Thoracic aorta (tissue), 2 donors: ENCODE results near the gene HIVEP2. TPM values are rescaled to one million over a fixed set of nuclear protein-coding genes. Genes with fewer than 3 reads are reported as not detected.

Source experiments
- ATAC-seq: fragments of 150-250 bp; one replicate; pipeline ENCODE4 v1.8.0; 2017; ENCODE audit warnings: low read depth; ENCODE audit not compliant: insufficient number of reproducible peaks, low FRiP score
- DNase-seq: peaks from one replicate; pipeline ENCODE4 v3.0.0-alpha.2; 2020; ENCODE audit warnings: low spot score
- H3K27ac ChIP-seq, 2 donors: fragments of 200-600 bp; sonication (generic); 1 replicate in 1 of 2; 2 replicates in 1 of 2; pipeline ENCODE4 v1.5.1; 2016; ENCODE audit warnings: mild to moderate bottlenecking in 2 of 2, moderate library complexity in 2 of 2
- H3K27me3 ChIP-seq: fragments of 200-600 bp; sonication (generic); replicated peaks from 2 replicates; pipeline ENCODE4 v1.6.0; 2016; ENCODE audit warnings: mild to moderate bottlenecking; ENCODE audit not compliant: insufficient read depth
- H3K36me3 ChIP-seq: fragments of 200-600 bp; sonication (generic); one replicate; pipeline ENCODE4 v1.5.1; 2016
- H3K4me1 ChIP-seq, 2 donors: fragments of 200-600 bp; sonication (generic); 1 replicate in 1 of 2; 2 replicates in 1 of 2; pipeline versions ENCODE4 v1.5.1 to v1.6.0; 2016; ENCODE audit warnings: low read depth in 2 of 2, mild to moderate bottlenecking in 1 of 2; ENCODE audit not compliant: control insufficient read depth in 1 of 2
- H3K4me3 ChIP-seq: fragments of 200-600 bp; sonication (generic); 2 replicates; pipeline ENCODE4 v1.5.1; 2016; ENCODE audit warnings: mild to moderate bottlenecking
- H3K9me3 ChIP-seq: fragments of 200-600 bp; sonication (generic); 2 replicates; pipeline ENCODE4 v1.5.1; 2016
- total RNA-seq, 2 donors: library from RNA; depleted of rRNA; stranded (reverse); fragments of >200 nt; gene quantifications; one replicate each; pipeline versions ENCODE4 v1.1.0 to v1.2.3, GENCODE V29; 2016
- TF ChIP-seq, protein P1 (sequence below): fragments of 200-600 bp; sonication (generic); IDR thresholded peaks from one replicate; pipeline ENCODE4 v1.5.1; 2019; ENCODE audit warnings: antibody characterized with exemption

HIVEP2 gene
- total RNA-seq, 2 donors from 2014 or later = 32.9 to 51.7 TPM

DNA sequence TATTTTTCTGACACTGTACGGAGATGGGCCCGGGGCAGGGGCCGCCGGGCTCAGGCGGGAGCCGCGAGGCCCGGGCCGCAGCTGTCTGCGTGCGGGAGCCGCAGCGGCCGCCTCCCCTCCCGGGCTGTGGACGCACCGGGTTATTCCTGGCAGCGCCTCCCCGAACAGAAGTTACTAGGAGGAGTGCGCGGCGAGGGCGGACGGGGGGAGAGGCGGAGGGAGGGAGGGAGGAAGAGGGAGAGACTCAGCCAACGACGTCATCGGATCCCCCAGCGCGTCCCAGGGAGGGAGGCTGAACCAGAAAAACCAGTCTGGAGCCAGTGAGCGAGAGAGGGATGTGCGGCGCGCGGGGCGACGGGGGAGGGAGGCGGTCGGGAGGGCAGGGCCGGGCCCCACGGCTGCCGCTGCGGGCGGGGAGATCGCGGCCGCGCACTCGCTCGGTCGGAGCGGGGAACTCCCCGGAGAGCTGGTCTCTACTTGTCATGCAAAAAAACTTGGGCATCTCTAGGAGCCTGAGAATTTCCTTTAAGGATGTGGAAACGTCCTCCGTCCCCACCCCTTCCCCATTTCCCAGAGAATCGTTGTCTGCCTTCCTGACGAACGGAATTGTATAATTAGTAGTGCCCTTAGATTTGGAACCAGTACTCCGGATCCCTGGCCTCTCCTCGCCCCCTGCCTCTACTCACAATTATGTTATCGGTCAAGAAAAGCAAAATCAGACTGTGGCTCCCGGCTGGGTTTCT, 1.4 kb upstream of the HIVEP2 start:
- H3K27ac ChIP-seq = peak overlapping the region; percentile 97 to 99
- no peaks in the 10 kb centered on the region for H3K9me3 ChIP-seq
- H3K36me3 ChIP-seq = no peaks in the 10 kb centered on the region
- H3K4me1 ChIP-seq = peaks cover 6 to 22% of the 10 kb centered on the region in 2 donors
- H3K27me3 ChIP-seq = no peaks in the 10 kb centered on the region
- TF ChIP-seq, protein P1, sequence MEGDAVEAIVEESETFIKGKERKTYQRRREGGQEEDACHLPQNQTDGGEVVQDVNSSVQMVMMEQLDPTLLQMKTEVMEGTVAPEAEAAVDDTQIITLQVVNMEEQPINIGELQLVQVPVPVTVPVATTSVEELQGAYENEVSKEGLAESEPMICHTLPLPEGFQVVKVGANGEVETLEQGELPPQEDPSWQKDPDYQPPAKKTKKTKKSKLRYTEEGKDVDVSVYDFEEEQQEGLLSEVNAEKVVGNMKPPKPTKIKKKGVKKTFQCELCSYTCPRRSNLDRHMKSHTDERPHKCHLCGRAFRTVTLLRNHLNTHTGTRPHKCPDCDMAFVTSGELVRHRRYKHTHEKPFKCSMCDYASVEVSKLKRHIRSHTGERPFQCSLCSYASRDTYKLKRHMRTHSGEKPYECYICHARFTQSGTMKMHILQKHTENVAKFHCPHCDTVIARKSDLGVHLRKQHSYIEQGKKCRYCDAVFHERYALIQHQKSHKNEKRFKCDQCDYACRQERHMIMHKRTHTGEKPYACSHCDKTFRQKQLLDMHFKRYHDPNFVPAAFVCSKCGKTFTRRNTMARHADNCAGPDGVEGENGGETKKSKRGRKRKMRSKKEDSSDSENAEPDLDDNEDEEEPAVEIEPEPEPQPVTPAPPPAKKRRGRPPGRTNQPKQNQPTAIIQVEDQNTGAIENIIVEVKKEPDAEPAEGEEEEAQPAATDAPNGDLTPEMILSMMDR = no peak
- peak overlapping the region; percentile 95 for H3K4me3 ChIP-seq
- DNase-seq (peak; percentile 95), ATAC-seq (peak; percentile 84)

DNA sequence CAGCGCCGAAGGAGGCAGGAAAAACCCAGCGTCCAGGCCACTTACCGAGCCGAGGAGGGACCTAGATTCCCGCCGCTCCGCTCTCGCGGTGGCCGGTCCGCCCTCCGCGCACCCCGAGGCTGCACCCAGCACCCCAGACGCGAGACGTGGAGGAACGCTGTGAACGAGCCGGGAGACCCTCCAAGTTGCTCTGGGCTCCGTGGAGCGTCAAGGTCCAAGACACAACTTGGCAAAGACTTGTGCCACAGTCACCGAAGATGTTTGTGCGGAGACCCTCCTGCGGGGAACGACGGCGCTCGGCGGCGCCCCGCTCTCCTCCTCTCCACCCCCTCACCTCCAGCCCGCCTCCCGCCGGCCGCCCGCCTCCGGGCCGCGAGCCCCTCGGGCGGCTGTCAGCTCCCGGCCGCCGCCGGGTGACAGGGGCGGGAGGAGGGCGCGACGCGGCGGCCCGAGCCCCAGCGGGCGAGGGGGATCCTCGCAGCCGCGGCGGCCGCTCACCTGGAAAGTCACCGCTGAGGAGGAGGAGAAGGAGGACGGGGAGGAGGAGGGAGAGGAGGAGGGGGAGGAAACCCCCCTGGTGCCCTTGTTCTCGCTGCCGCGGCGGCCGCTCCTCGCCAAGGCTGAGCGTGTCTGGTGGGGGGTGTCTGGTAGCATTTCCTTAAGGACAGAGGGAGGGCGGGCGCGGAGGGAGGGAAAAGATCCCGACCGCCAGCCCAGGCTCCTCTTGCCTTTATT, 637 bp upstream of the HIVEP2 start:
- H3K4me3 ChIP-seq = peak overlapping the region; percentile 95
- H3K27me3 ChIP-seq = no peaks in the 10 kb centered on the region
- H3K27ac ChIP-seq = peak overlapping the region; percentile 97 to 99
- H3K36me3 ChIP-seq = no peaks in the 10 kb centered on the region
- H3K4me1 ChIP-seq = peaks cover 8 to 28% of the 10 kb centered on the region in 2 donors
- no peaks in the 10 kb centered on the region for H3K9me3 ChIP-seq
- DNase-seq = no peak
- TF ChIP-seq, protein P1 = no peak
- no peak for ATAC-seq

GRCh38 chr6:142944124-142945048, 590 bp downstream of the HIVEP2 start:
- peak overlapping the region; percentile 95 for H3K4me3 ChIP-seq
- peak overlapping the region; percentile 97 to 99 for H3K27ac ChIP-seq
- H3K27me3 ChIP-seq = no peaks in the 10 kb centered on the region
- TF ChIP-seq, protein P1 = no peak
- no peaks in the 10 kb centered on the region for H3K36me3 ChIP-seq
- peaks cover 12 to 32% of the 10 kb centered on the region in 2 donors for H3K4me1 ChIP-seq
- ATAC-seq = no peak
- peak; percentile 75 for DNase-seq
- H3K9me3 ChIP-seq = no peaks in the 10 kb centered on the region

GRCh38 chr6:142943711-142944123, 1.3 kb downstream of the HIVEP2 start:
- Histone ChIP-seq H3K4me1 (peaks cover 12 to 32% of the 10 kb centered on the region in 2 donors), H3K27ac (peak overlapping the region; percentile 97 to 99), H3K36me3 (no peaks in the 10 kb centered on the region), H3K4me3 (peak overlapping the region; percentile 95), H3K9me3 (no peaks in the 10 kb centered on the region), H3K27me3 (no peaks in the 10 kb centered on the region)
- ATAC-seq (no peak), DNase-seq (no peak)
- TF ChIP-seq, protein P1 = no peak
